ENCODE results near the gene FOXP1. TPM values are rescaled to one million over a fixed set of nuclear protein-coding genes. Genes with fewer than 3 reads are reported as not detected.

FOXP1 gene
- total and polyA plus RNA-seq, 2 experiments from 2014 or later: 121 to 132 TPM

DNA sequence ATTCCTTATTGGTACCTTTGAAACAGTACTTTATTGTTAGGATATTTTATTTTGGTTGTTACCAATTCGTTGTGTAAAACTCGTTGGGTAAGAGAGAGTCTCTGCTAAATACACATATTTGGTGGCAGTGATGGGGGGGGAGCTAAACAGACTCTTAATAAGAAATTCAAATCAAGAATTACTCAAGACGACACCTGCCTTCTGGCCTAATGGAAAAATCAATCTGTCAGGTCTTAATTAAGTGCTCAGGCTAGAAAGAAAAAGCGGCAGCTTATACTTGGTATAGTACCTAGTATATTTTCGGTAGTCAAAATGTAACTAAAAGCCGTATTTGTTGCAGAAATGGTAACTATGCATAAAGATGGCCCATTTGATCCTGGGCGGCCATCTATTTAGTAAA, 18.2 kb downstream of the FOXP1 start:
- no peak for TF ChIP-seq CTCF (IDR thresholded peaks at IDR 0.05; ENCODE audit: low read depth, low read length)
- Histone ChIP-seq H3K36me3 (no peaks in the 10 kb centered on the region), H3K4me1 (ENCODE audit: low read depth) (no peaks in the 10 kb centered on the region), H3K9me3 (ENCODE audit: low read depth) (no peaks in the 10 kb centered on the region), H3K4me3 (no peak overlapping the region), H3K27me3 (no peaks in the 10 kb centered on the region), H3K27ac (no peak overlapping the region)
- no peak for DNase-seq (ENCODE audit: low read depth in 1 of 2, low spot score in 1 of 2)

DNA sequence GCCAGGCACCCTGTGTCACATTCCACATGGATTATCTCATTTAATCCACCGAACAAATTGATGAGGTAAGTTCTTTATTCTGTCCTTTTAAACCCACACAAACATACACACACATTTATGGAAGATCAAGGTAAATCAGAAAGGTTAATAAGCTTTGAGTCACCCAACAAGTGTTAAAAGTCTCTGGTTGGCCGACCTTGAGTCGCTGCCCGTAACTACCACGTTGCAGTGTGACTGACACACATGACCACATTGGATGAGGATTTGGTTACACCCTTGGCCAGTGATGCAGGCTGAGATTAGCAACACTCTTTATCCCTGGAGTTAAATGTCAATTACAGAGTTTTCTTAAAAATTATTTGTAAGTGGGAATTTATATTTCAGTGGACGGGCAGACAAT, 19.2 kb downstream of the FOXP1 start:
- DNase-seq (ENCODE audit: low read depth in 1 of 2, low spot score in 1 of 2): no peak
- TF ChIP-seq CTCF (IDR thresholded peaks at IDR 0.05; ENCODE audit: low read depth, low read length): no peak
- Histone ChIP-seq H3K4me3 (no peak overlapping the region), H3K27ac (no peak overlapping the region), H3K9me3 (ENCODE audit: low read depth) (no peaks in the 10 kb centered on the region), H3K4me1 (ENCODE audit: low read depth) (no peaks in the 10 kb centered on the region), H3K27me3 (no peaks in the 10 kb centered on the region), H3K36me3 (no peaks in the 10 kb centered on the region)

DNA sequence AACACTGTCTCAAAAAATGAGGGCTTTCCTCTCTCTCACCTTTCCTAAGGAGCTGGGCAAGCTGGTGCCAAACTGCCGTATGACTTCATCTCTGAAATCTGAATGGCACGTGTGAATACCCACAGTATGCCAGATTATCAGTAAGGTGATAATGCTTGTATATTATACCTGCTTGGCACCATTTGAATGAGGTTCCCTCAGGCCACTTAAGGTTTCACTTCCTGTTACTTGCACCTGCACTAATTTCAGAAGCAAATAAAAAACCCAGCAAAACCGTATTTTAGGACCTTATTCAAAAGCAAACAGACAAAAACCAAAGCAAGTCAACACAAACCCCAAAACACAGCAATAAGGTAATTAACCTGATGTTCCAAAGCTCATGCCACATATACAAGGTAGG, 19.7 kb downstream of the FOXP1 start:
- DNase-seq (ENCODE audit: low read depth in 1 of 2, low spot score in 1 of 2): no peak
- Histone ChIP-seq H3K27ac (no peak overlapping the region), H3K36me3 (no peaks in the 10 kb centered on the region), H3K4me3 (no peak overlapping the region), H3K9me3 (ENCODE audit: low read depth) (no peaks in the 10 kb centered on the region), H3K4me1 (ENCODE audit: low read depth) (no peaks in the 10 kb centered on the region), H3K27me3 (no peaks in the 10 kb centered on the region)
- no peak for TF ChIP-seq CTCF (IDR thresholded peaks at IDR 0.05; ENCODE audit: low read depth, low read length)

DNA sequence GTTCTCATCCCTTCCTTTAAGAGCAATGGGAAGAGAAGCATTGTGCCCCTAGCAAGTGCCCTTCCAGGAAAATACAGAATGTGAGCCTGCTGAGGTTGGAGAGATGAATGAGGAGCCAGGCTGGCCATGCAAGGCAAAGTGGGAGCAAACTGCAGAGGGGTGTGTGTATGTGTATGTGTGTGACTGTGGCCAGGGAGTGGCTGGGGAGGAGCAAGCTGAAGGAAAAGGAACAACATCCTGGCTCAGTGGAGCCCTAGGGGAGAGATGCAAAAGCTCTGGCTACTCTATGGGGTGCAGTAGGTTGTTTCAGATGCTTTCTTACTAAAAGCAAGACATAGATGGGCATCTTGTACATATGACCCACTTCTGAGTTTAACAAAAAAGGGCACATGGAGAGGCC, 20.6 kb downstream of the FOXP1 start:
- no peaks in the 10 kb centered on the region for H3K4me1 ChIP-seq (ENCODE audit: low read depth)
- no peaks in the 10 kb centered on the region for H3K27me3 ChIP-seq
- TF ChIP-seq CTCF (IDR thresholded peaks at IDR 0.05; ENCODE audit: low read depth, low read length): no peak
- no peak overlapping the region for H3K4me3 ChIP-seq
- H3K9me3 ChIP-seq (ENCODE audit: low read depth): no peaks in the 10 kb centered on the region
- no peak overlapping the region for H3K27ac ChIP-seq
- no peak for DNase-seq (ENCODE audit: low read depth in 1 of 2, low spot score in 1 of 2)
- no peaks in the 10 kb centered on the region for H3K36me3 ChIP-seq

GRCh38 chr3:71560665-71561064, 22.9 kb downstream of the FOXP1 start:
- H3K9me3 ChIP-seq (ENCODE audit: low read depth): no peaks in the 10 kb centered on the region
- DNase-seq (ENCODE audit: low read depth in 1 of 2, low spot score in 1 of 2): no peak
- H3K27me3 ChIP-seq: no peaks in the 10 kb centered on the region

More at GRCh38 chr3:71560665-71561064, 22.9 kb downstream of the FOXP1 start:
- no peak for TF ChIP-seq CTCF (IDR thresholded peaks at IDR 0.05; ENCODE audit: low read depth, low read length)
- Histone ChIP-seq H3K36me3 (no peaks in the 10 kb centered on the region), H3K27ac (no peak overlapping the region), H3K4me3 (no peak overlapping the region), H3K4me1 (ENCODE audit: low read depth) (no peaks in the 10 kb centered on the region)

All from cardiac muscle cell (in vitro differentiated cells and primary cell).